HG02885 (cell line): ENCODE measurements around the gene FAM184A.
"Not testable (repeated sequence)": the region's sequence is repeated elsewhere in the genome, so short reads cannot be mapped to it uniquely, and the experiment has no call there.

Experiments used
- ATAC-seq: cut with Tn5 transposase; IDR thresholded peaks from one replicate; pipeline ENCODE4 v1.9.1; 2021; ENCODE audit warnings: mild to moderate bottlenecking; ENCODE audit not compliant: unreplicated experiment, poor library complexity

Gene FAM184A, protein sequence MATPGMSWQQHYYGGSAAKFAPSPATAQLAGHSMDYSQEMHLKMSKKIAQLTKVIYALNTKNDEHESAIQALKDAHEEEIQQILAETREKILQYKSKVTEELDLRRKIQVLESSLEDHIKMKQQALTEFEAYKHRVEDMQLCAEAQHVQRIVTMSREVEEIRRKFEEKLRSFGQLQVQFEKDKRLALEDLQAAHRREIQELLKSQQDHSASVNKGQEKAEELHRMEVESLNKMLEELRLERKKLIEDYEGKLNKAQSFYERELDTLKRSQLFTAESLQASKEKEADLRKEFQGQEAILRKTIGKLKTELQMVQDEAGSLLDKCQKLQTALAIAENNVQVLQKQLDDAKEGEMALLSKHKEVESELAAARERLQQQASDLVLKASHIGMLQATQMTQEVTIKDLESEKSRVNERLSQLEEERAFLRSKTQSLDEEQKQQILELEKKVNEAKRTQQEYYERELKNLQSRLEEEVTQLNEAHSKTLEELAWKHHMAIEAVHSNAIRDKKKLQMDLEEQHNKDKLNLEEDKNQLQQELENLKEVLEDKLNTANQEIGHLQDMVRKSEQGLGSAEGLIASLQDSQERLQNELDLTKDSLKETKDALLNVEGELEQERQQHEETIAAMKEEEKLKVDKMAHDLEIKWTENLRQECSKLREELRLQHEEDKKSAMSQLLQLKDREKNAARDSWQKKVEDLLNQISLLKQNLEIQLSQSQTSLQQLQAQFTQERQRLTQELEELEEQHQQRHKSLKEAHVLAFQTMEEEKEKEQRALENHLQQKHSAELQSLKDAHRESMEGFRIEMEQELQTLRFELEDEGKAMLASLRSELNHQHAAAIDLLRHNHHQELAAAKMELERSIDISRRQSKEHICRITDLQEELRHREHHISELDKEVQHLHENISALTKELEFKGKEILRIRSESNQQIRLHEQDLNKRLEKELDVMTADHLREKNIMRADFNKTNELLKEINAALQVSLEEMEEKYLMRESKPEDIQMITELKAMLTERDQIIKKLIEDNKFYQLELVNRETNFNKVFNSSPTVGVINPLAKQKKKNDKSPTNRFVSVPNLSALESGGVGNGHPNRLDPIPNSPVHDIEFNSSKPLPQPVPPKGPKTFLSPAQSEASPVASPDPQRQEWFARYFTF

DNA sequence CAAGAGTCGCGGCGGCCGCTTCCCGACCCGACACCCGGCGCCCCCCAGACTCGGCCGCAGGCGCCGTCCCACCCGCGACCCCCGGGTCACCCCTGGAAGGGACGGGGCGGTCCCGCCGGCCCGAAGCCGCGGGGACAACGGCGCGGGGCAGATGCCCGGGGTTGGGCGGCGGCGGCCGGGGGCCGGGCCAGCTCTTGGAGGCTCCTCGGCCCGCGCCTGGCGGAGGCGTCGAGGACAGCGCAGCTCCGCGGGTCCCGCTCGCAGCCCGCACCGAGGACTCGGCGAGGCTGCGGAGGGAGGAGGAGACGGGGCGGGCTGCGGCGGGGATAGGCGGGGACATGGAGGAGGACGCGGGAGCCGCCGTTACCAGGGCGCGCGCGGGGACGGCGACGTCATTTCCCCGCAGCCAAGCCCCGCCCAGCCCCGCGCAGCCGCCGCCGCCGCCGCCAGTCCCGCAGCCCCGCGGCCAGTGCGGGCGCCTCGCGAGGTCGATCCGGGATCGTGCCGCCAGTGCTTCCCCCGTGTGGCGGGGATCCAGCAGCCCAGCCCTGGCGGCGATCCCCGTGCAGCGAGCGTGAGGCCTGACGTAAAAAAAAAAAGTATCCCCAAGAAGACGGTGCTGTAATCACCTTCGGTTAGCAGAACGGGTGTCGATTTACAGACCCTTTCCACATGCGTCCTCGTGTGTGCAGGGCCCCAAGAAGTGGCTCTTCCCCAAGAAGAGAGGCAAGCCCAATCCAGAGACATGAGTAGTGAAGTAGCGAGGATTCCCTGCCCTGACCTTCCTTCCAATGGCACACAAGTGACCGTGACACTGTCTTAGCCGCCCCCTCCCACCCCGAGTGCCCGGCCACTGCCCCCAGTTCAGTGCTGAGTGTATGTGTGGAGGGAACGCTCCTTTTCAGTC is at the start of gene FAM184A:
Gene FAM184A (minus strand): TSS at position 289 of the 907 bp plus-strand sequence. CDS start 365 bp downstream, outside the sequence.
- peak; percentile 71 for ATAC-seq

DNA sequence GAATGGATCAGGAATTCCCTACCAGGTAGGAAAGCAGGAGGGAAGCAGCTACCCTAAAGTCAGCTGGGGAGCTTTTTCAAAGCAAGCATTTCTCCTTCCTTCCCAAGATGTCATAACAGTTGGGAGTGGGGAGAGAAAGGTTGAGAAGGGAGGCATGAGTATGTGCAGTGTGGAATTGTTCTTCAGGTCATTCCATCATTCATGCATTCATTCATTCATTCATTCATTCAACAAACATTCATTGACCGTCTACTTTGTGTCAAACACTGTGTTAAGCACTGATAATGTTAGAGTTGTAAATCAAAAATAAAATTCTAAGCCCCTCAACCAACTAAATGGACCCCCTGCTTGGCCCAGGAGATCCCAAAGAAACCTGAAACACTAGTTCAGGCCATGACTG is 49.2 kb upstream of the FAM184A start:
- no peak for ATAC-seq

DNA sequence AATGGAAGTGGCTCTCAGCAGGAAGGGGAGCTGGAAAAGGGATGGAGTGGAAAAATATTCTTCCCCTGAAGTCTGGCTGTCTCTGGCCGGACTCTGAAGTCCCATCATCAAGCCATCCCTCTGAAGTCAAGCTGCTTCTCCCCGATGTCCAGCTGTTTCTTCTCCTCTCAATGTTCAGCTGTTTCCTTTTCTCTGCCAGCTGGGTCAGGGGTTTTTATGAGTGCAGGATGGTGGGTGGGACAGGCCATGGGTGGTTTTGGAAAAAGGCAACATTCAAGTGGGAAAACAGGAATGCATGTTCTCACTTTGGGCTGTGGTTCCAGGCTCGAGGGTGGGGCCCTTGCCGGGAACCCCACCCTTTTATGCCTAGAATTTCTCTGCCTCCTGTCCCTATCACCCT is 48.4 kb upstream of the FAM184A start:
- no peak for ATAC-seq

DNA sequence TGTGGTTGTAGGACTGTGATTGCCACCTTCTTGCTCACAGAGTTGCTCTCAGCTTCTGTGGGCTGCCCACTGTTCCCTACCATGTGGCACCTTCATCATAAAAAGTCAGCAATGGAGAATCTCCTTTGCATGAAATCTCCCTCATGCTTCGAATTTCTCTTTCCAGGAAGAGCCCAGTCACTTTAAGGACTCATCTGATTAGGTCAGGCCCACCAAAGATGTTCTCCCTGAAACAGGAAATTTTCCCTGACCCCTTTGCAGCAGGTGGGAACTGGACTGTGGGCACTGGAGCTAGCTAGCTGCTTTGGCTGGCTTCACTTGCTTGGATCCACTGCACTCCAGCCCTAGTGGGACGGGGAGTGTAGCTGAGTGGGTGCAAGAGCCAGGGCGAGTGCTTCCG is 47.7 kb upstream of the FAM184A start:
- ATAC-seq, result no peak

DNA sequence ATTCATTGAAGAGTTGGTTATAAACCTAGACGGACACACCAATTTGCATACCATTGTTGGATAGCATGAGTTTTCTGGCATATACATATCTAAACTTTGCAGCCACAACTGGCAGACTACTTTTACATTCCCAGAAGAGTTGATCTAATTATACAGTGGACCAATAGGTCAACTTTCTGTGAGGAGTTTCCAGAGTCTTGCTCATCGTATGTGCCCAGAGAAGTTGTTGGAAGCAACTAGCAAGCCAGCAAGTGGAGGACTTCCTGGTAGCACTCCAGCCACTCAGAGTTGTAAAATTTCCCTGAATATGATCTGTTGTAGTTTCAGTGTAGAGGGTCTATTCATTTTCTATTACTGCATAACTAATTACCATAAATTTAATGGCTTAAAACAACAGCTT is 47.1 kb upstream of the FAM184A start:
- no peak for ATAC-seq

DNA sequence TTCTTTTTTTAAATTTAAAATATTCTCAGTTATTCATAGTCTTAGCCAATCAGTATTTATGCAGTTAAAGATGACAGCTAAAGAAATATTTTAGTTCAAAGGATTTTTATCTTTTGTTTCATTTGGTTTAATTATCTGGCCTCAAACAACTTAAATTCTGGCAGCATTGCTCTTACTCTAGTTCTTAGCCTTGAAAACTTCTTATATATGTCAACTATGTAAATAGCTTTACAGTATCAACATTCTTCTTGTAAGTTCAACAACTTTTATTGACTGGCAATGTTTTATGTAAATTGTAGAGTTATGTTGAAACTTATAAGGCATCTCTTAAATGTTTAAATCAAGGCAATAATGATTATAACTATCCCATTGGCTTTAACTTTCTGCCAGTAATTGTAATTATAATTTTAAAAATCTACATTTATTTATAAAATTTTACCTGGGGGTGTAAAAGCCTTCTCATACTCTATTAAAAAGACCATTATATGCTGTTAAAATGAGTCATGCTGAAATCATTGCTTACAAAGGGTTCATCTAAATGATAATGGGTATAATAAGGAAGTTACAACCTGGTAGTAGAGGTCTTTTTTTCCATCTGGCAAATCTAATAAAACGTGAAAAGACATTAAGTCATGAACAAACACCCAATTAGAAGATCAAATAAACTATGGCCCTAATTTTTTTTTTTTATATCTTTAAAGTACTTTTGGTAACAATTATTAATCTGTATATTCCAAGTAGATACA is 45.8 kb upstream of the FAM184A start:
- ATAC-seq, result no peak

DNA sequence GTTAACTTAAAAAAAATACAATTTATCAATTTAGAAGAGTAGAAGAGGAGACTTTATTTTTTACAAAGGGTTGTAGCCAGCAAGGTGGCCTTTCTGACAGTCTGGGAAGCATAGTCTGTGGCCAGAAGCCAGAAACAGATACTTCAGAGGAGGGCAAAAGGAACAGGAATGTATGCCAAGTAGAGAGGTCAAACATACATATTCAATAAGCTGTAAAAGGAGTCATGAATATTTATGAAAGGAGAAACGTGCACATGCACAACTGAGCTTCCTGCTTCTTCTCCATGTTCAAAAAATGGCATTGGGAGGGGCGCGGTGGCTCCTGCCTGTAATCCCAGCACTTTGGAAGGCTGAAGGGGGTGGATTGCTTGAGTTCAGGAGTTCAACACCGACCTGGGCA is 43.9 kb upstream of the FAM184A start:
- ATAC-seq, result no peak

DNA sequence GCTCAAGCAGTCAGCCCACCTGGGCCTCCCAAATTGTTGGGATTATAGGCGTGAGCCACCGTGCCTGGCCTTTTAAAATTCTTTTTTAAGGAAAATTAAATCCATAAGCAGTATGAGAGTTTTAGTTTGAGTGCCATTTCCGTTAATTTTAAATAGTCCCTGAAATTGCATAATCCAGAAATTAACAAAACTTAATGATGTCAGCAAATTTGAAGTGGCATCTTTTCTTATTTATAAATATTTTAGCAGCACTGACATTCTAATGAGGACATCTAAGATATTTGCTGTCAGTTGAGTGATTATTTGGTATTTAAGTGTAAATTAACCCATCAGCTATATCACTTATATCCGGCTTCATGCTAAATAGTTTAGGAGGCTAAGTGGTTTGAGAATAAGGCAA is 42.9 kb upstream of the FAM184A start:
- no peak for ATAC-seq

DNA sequence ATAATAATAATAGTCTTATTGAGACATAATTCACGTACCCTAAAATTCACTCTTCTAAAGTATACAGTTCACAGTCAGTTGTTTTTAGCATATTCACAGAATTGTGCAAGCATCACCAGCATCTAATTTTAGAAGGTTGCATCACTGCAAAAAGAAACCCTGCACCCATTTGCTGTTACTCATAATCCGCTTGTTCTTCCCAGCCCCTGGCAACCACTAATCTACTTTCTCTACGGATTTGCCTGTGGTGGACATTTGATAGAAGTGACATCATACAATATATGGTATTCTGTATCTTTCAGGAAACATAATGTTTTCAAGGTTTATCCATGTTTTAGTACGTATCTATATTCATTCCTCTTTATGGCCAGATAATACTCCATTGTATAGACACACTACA is 41.5 kb upstream of the FAM184A start:
- no peak for ATAC-seq

DNA sequence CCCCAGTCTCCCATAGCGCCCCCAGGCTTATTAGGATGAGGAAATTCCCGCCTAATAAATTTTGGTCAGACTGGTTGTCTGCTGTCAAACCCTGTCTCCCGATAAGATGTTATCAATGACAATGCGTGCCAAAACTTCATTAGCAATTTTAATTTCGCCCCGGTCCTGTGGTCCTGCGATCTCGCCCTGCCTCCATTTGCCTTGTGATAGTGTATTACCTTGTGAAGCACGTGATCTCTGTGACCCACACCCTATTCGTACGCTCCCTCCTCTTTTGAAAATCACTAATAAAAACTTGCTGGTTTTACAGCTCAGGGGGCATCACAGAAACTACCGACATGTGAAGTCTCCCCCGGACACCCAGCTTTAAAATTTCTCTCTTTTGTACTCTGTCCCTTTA is 40.6 kb upstream of the FAM184A start:
- not testable (repeated sequence) for ATAC-seq

DNA sequence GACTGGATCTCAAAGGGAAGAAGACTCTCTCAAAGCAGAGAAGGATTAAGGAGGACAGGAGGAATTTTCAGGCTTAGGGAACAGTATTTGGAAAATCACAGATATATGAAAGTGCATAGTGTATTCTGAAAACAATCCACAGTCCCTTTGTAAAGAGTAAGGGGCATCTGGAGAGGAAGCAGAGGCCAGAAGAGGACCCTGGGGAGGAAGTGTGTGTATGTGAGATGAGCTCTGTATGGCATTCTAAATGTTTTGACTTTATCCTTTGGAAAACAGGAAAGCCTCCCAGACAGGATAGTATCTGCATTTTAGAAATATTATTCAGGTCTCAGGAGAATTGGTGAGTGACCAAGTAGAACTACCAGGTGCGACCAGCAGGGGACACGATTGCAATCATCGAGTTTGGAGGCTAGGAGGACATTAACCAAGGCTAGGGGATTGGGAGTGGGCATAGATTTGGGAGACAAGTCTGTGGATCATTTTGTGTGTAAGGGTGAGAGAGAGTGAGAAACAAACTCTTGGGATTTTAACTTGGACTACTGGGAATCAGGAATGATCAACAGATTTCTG is 38.3 kb upstream of the FAM184A start:
- no peak for ATAC-seq

DNA sequence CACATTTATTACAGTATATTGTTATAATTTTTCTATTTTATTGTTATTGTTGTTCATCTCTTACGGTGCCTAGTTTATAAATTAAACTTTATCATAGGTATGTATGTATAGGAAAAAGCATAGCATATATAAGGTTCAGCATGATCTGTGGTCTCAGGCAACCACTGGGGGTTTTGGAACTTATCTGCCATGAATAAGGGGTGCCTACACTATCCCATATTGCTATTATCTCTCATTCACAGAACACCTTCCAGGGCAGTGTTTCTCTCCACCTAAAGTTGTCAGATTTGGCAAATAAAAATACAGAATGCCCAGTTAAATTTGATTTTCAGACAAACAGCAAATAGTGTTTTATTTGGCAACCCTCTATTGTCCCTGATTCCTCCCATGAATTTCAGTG is 35.5 kb upstream of the FAM184A start:
- ATAC-seq, result no peak

DNA sequence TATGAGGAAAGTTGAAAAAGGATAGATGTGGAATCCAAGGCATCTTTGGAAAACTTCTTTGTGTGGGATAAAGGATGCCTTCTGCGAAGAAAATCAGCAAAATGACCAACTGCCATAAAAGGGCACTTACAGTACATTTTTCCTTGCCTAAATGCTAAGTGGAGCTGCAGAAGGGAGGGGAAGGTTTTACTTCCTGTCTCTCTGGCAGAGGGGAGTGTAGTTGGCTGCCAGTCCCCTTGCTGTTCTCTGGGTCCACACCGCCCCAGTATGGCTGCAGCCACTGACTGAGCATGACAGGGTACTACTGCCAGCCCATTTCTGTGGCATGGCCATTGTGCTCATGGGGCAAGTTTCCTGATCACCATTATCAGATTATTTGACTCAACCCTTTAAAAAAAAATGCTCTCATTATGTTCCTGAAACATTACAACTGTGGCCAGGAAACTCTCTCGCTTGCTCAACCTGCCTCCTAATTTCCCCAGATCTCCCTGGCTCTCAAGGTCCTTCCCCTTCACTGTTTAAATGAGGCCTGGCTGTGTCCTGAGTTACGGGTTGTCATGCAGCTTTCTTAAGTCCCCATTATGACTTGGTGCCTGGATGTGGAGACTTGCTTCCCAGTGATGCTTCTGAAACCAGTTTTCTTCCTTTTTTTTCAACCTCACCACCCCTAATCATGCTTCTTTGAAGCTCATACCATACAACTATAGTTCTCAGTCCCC is 34.5 kb upstream of the FAM184A start:
- no peak for ATAC-seq

DNA sequence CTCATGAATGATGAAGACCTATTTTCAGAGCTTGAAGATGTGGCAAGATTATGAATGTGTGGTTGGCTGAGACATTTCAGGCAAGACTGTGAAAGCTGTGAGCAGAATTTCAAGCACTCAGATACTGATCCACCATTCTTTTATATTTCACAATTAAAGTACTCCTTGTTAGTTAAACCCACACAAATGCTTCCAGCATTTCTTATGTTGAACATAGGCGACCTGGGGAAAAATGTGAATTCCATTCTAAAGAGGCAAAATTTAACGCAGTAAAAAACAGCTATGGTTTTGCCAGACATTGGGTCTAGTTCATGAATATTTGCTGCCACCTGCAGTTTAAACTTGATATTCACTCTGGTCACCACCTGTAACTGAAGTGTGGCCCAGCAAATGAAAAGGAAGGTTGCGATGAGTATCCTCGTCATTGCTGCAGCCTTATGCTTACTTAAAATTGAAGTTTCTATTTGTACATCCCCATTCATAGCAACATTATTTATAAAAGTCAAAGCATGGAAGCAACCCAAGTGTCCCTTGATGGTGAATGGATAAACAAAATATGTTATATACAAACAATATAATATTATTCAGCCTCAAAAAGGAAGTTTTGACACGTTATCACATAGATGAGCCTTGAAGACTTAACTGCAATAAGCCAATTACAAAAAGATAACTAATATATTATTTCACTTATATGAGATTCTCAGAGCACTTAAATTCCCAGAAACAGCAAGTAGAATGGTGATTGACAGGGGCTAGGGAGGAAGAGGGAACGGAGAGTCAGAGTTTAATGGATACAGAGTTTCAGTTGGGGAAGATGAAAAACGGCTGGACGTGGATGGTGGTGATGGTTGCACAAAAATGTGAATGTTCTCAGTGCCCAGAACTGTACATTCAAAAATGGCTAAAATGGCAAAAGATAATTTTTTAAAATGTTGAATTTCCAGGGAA is 32.4 kb upstream of the FAM184A start:
- ATAC-seq, result peak; percentile 82

DNA sequence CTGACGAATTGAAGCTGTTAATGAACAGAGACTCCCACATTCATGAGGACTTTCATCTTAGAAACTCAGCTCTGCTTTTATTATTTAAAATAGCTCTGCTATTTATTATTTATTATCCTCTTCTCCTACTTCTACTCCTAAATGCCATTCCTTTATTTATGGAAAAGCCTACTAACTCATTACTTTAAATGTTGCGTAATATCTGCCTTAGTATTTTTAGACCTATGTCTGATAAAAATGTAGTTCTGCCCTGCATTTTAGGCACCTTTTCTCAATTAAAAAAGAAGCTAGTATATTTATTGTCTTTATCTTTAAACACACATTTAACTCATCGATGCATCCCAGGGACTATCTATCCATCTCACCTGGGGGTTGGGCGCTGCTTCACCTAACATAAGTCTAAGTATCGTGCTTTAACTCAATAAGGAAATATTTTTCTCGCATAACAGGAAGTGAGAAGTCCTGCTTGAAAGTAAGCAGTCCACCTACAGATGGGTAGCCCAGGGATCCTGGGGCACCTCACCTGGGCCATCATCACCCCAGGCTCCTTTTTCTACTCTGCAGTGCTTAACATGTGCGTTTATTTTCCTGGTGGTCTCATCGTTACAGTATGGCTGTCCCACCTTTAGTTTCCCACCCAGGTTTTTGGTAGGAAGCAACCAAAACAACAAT is 31.3 kb upstream of the FAM184A start:
- ATAC-seq, result no peak

DNA sequence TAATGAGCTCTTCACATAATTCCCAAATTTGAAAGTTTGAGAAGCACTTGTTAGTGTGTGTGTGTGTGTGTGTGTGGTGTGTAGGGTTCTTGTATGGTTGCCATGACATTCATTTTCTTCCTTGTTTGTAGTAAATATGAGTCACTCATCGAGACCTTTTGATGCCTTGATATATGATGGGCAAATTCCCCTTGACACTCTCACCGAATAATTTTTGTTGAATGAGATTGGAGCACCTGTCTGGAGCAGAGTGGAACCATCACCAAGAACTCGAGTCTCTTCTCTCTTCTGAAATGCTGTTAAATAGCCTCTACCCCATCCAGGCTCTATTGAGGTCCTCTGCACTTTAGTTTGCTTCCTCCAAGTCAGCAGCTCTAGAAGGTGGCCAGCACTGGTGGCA is 29.6 kb upstream of the FAM184A start:
- ATAC-seq, result no peak

DNA sequence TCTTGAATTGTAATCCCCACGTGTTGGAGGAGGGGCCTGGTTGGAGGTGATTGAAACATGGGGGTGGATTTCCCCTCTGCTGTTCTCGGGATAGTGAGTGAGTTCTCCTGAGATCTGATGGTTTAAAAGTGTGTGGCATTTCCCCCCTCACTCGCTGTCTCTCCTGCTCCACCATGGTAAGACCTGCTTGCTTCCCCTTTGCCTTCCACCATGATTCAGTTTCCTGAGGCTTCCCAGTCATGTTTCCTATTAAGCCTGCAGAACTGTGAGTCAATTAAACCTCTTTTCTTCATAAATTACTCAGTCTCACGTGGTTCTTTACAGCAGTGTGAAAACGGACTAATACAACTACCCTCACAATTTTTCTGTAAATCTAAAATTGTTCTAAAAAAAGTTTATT is 26.8 kb upstream of the FAM184A start:
- ATAC-seq, result no peak
